CD4-positive, CD25-positive, alpha-beta regulatory T cell (primary cell): ENCODE results near the gene ANAPC13. TPM values are rescaled to one million over a fixed set of nuclear protein-coding genes. Genes with fewer than 3 reads are reported as not detected.

ENCODE experiments used
- ATAC-seq, 2 donors: fragments of 150-1000 bp; cut with Tn5 transposase; one replicate each; pipeline ENCODE4 v1.10.0; 2021; ENCODE audit warnings: low read depth in 2 of 2, moderate number of reproducible peaks in 2 of 2, moderate library complexity in 1 of 2
- DNase-seq, 3 donors: peaks; one replicate each; pipeline versions ENCODE4 v3.0.0 to v3.0.0-alpha.2; 2012 to 2022; ENCODE audit warnings: mixed read lengths in 1 of 3
- H3K27ac ChIP-seq: one replicate; pipeline ENCODE4 v1.7.0; 2013; ENCODE audit warnings: mild to moderate bottlenecking, low read length; ENCODE audit not compliant: insufficient read depth, poor library complexity, severe bottlenecking
- H3K27me3 ChIP-seq: one replicate; pipeline ENCODE4 v1.7.0; 2013; ENCODE audit warnings: low read length; ENCODE audit not compliant: control insufficient read depth, insufficient read depth
- H3K36me3 ChIP-seq: one replicate; pipeline ENCODE4 v1.7.0; 2013; ENCODE audit warnings: mild to moderate bottlenecking, low read length, moderate library complexity; ENCODE audit not compliant: control insufficient read depth, insufficient read depth
- H3K4me1 ChIP-seq: 2 replicates; pipeline ENCODE4 v1.7.0; 2013; ENCODE audit warnings: mild to moderate bottlenecking, low read length; ENCODE audit not compliant: insufficient read depth, control insufficient read depth, poor library complexity, severe bottlenecking
- H3K4me3 ChIP-seq: one replicate; pipeline ENCODE4 v1.7.0; 2013; ENCODE audit warnings: low read depth, mild to moderate bottlenecking, low read length, moderate library complexity
- H3K9me3 ChIP-seq, 2 experiments: 1 replicate in 1 of 2; 2 replicates in 1 of 2; pipeline ENCODE4 v1.7.0; 2013; ENCODE audit warnings: low read length in 2 of 2, mild to moderate bottlenecking in 1 of 2, moderate library complexity in 1 of 2; ENCODE audit not compliant: control insufficient read depth in 2 of 2
- H3K27ac Mint-ChIP-seq, 3 donors: one replicate each; pipeline ENCODE4 v1.8.0; 2020 to 2022; ENCODE audit warnings: mild to moderate bottlenecking in 3 of 3, mixed read lengths in 3 of 3, moderate library complexity in 2 of 3
- H3K27me3 Mint-ChIP-seq: one replicate; pipeline ENCODE4 v1.8.0; 2022; ENCODE audit warnings: mild to moderate bottlenecking, mixed read lengths
- H3K36me3 Mint-ChIP-seq: one replicate; pipeline ENCODE4 v1.8.0; 2020; ENCODE audit warnings: mixed read lengths
- H3K4me1 Mint-ChIP-seq, 4 donors: one replicate each; pipeline ENCODE4 v1.8.0; 2020 to 2022; ENCODE audit warnings: mixed read lengths in 4 of 4, mild to moderate bottlenecking in 1 of 4
- H3K4me3 Mint-ChIP-seq, 4 donors: one replicate each; pipeline ENCODE4 v1.8.0; 2020 to 2022; ENCODE audit warnings: mild to moderate bottlenecking in 4 of 4, mixed read lengths in 4 of 4, moderate library complexity in 3 of 4
- H3K9me3 Mint-ChIP-seq, 7 donors: one replicate each; pipeline ENCODE4 v1.8.0; 2020 to 2022; ENCODE audit warnings: mixed read lengths in 7 of 7, mild to moderate bottlenecking in 3 of 7, moderate library complexity in 2 of 7
- polyA plus RNA-seq, 4 donors: library from polyadenylated mRNA; unstranded; fragments of 300-500 nt; fragmentation: Illumina TruSeq; gene quantifications; one replicate each; pipeline ENCODE4 v1.2.3, GENCODE V29; 2021
- total RNA-seq: library from RNA; stranded (reverse); gene quantifications from one replicate; pipeline ENCODE4 v1.2.3, GENCODE V29; 2022

The ANAPC13 gene
- total and polyA plus RNA-seq, 5 donors from 2014 or later = 21.8 to 89.7 (median 80.4) TPM

GRCh38 chr3:134447351-134447750 lies 38.4 kb downstream of the ANAPC13 start:
- H3K4me3 ChIP-seq = no peak overlapping the region
- no peak for ATAC-seq
- DNase-seq = no peak
- no peak overlapping the region for H3K27ac ChIP-seq
- Mint-ChIP-seq H3K4me3 (no peak overlapping the region), H3K4me1 (no peaks in the 10 kb centered on the region), H3K36me3 (no peaks in the 10 kb centered on the region), H3K9me3 (peaks cover 0 to 16% (median 5%) of the 10 kb centered on the region in 7 donors), H3K27ac (no peak overlapping the region), H3K27me3 (peaks cover 26% of the 10 kb centered on the region)
- H3K27me3 ChIP-seq = peaks cover 11% of the 10 kb centered on the region
- H3K4me1 ChIP-seq = no peaks in the 10 kb centered on the region
- H3K36me3 ChIP-seq = no peaks in the 10 kb centered on the region
- peaks cover 11 to 16% of the 10 kb centered on the region in 2 experiments for H3K9me3 ChIP-seq

GRCh38 chr3:134446800-134447199 lies 39.0 kb downstream of the ANAPC13 start:
- Mint-ChIP-seq H3K9me3 (peaks cover 0 to 16% (median 5%) of the 10 kb centered on the region in 7 donors), H3K4me3 (no peak overlapping the region), H3K36me3 (no peaks in the 10 kb centered on the region), H3K27me3 (peaks cover 26% of the 10 kb centered on the region), H3K4me1 (no peaks in the 10 kb centered on the region), H3K27ac (no peak overlapping the region)
- no peak for DNase-seq
- H3K36me3 ChIP-seq = no peaks in the 10 kb centered on the region
- no peak overlapping the region for H3K27ac ChIP-seq
- H3K4me1 ChIP-seq = no peaks in the 10 kb centered on the region
- ATAC-seq = no peak
- peaks cover 11 to 16% of the 10 kb centered on the region in 2 experiments for H3K9me3 ChIP-seq
- peaks cover 10% of the 10 kb centered on the region for H3K27me3 ChIP-seq
- H3K4me3 ChIP-seq = no peak overlapping the region

- Histone ChIP-seq H3K36me3 (no peaks in the 10 kb centered on the region), H3K9me3 (peaks cover 11 to 16% of the 10 kb centered on the region in 2 experiments), H3K27me3 (peaks cover 10% of the 10 kb centered on the region), H3K4me1 (no peaks in the 10 kb centered on the region), H3K27ac (no peak overlapping the region), H3K4me3 (no peak overlapping the region)
- Mint-ChIP-seq H3K27me3 (peaks cover 19% of the 10 kb centered on the region), H3K4me3 (no peak overlapping the region), H3K4me1 (no peaks in the 10 kb centered on the region), H3K36me3 (no peaks in the 10 kb centered on the region), H3K27ac (no peak overlapping the region), H3K9me3 (peaks cover 0 to 16% (median 5%) of the 10 kb centered on the region in 7 donors)
- no peak for ATAC-seq
- no peak for DNase-seq
Observed at GRCh38 chr3:134445636-134446035, 40.1 kb downstream of the ANAPC13 start.

- H3K27ac Mint-ChIP-seq = no peak overlapping the region
- no peaks in the 10 kb centered on the region for H3K36me3 Mint-ChIP-seq
- H3K9me3 Mint-ChIP-seq = peaks cover 0 to 16% (median 5%) of the 10 kb centered on the region in 7 donors
- peaks cover 10% of the 10 kb centered on the region for H3K27me3 ChIP-seq
- ATAC-seq = no peak
- H3K4me3 Mint-ChIP-seq = no peak overlapping the region
- no peaks in the 10 kb centered on the region for H3K36me3 ChIP-seq
- peaks cover 19% of the 10 kb centered on the region for H3K27me3 Mint-ChIP-seq
- H3K9me3 ChIP-seq = peaks cover 11 to 16% of the 10 kb centered on the region in 2 experiments
- H3K4me1 ChIP-seq = no peaks in the 10 kb centered on the region
- H3K27ac ChIP-seq = no peak overlapping the region
- H3K4me1 Mint-ChIP-seq = no peaks in the 10 kb centered on the region
- no peak for DNase-seq
- H3K4me3 ChIP-seq = no peak overlapping the region
Observed at GRCh38 chr3:134445095-134445494, 40.7 kb downstream of the ANAPC13 start.

- Histone ChIP-seq H3K27me3 (peaks cover 8% of the 10 kb centered on the region), H3K27ac (no peak overlapping the region), H3K4me1 (no peaks in the 10 kb centered on the region), H3K9me3 (peaks cover 11 to 16% of the 10 kb centered on the region in 2 experiments), H3K4me3 (no peak overlapping the region), H3K36me3 (no peaks in the 10 kb centered on the region)
- no peak for DNase-seq
- Mint-ChIP-seq H3K4me3 (no peak overlapping the region), H3K4me1 (no peaks in the 10 kb centered on the region), H3K36me3 (no peaks in the 10 kb centered on the region), H3K9me3 (peaks cover 0 to 16% (median 5%) of the 10 kb centered on the region in 7 donors), H3K27ac (no peak overlapping the region), H3K27me3 (peaks cover 21% of the 10 kb centered on the region)
- no peak for ATAC-seq
Observed at GRCh38 chr3:134441821-134442220, 44.0 kb downstream of the ANAPC13 start.

- Histone ChIP-seq H3K4me3 (no peak overlapping the region), H3K27me3 (peaks cover 6% of the 10 kb centered on the region), H3K9me3 (peaks cover 11 to 16% of the 10 kb centered on the region in 2 experiments), H3K4me1 (no peaks in the 10 kb centered on the region), H3K27ac (no peak overlapping the region), H3K36me3 (no peaks in the 10 kb centered on the region)
- DNase-seq (no peak), ATAC-seq (no peak)
- Mint-ChIP-seq H3K27ac (no peak overlapping the region), H3K9me3 (peaks cover 0 to 14% (median 5%) of the 10 kb centered on the region in 7 donors), H3K36me3 (no peaks in the 10 kb centered on the region), H3K4me3 (no peak overlapping the region), H3K4me1 (no peaks in the 10 kb centered on the region), H3K27me3 (peaks cover 21% of the 10 kb centered on the region)
Observed at GRCh38 chr3:134441321-134441720, 44.5 kb downstream of the ANAPC13 start.

- no peaks in the 10 kb centered on the region for H3K36me3 ChIP-seq
- H3K9me3 ChIP-seq = no peaks in the 10 kb centered on the region
- H3K27ac Mint-ChIP-seq = no peak overlapping the region
- H3K4me3 ChIP-seq = no peak overlapping the region
- peaks cover 21% of the 10 kb centered on the region for H3K27me3 Mint-ChIP-seq
- no peak overlapping the region for H3K27ac ChIP-seq
- H3K36me3 Mint-ChIP-seq = no peaks in the 10 kb centered on the region
- no peaks in the 10 kb centered on the region for H3K4me1 ChIP-seq
- no peak for DNase-seq
- no peak for ATAC-seq
- peaks cover 4% of the 10 kb centered on the region for H3K27me3 ChIP-seq
- H3K9me3 Mint-ChIP-seq = peaks cover 0 to 2% (median 0%) of the 10 kb centered on the region in 7 donors
- H3K4me1 Mint-ChIP-seq = no peaks in the 10 kb centered on the region
- H3K4me3 Mint-ChIP-seq = no peak overlapping the region
Observed at GRCh38 chr3:134437211-134437752, 48.5 kb downstream of the ANAPC13 start.

- Mint-ChIP-seq H3K4me1 (no peaks in the 10 kb centered on the region), H3K4me3 (no peak overlapping the region)
Observed at GRCh38 chr3:134432236-134432635, 53.5 kb downstream of the ANAPC13 start.

More at GRCh38 chr3:134432236-134432635, 53.5 kb downstream of the ANAPC13 start:
- H3K9me3 ChIP-seq = no peaks in the 10 kb centered on the region
- Mint-ChIP-seq H3K27ac (no peak overlapping the region), H3K27me3 (peaks cover 21% of the 10 kb centered on the region), H3K36me3 (no peaks in the 10 kb centered on the region), H3K9me3 (peaks cover 0 to 2% (median 0%) of the 10 kb centered on the region in 7 donors)
- H3K4me3 ChIP-seq = no peak overlapping the region
- no peak overlapping the region for H3K27ac ChIP-seq
- H3K4me1 ChIP-seq = no peaks in the 10 kb centered on the region
- DNase-seq = no peak
- H3K36me3 ChIP-seq = no peaks in the 10 kb centered on the region
- H3K27me3 ChIP-seq = peaks cover 6% of the 10 kb centered on the region
- ATAC-seq = no peak
